ENCODE data around the gene MYL6.

The MYL6 gene

GRCh38 chr12:56197921-56198635, 39.9 kb downstream of the MYL6 start:
- no peak for TF ChIP-seq CTCF (IDR thresholded peaks at IDR 0.05; ENCODE audit: unreplicated experiment in 3 of 3)
- peak overlapping the region in 1 of 3 experiments; percentile 29 for H3K27ac Mint-ChIP-seq
- peaks cover 2% of the 10 kb centered on the region for H3K4me1 Mint-ChIP-seq
- no peaks in the 10 kb centered on the region for H3K27me3 Mint-ChIP-seq (ENCODE audit: low read depth)
- no peak overlapping the region for H3K4me3 Mint-ChIP-seq
- no peaks in the 10 kb centered on the region for H3K9me3 Mint-ChIP-seq
- no peaks in the 10 kb centered on the region for H3K36me3 Mint-ChIP-seq (ENCODE audit: low read depth)

- H3K4me3 Mint-ChIP-seq = no peak overlapping the region
Measured at GRCh38 chr12:56198836-56199235, 40.7 kb downstream of the MYL6 start.

GRCh38 chr12:56202366-56202765, 44.2 kb downstream of the MYL6 start:
- no peak overlapping the region for H3K4me3 Mint-ChIP-seq
- H3K9me3 Mint-ChIP-seq = no peaks in the 10 kb centered on the region
- H3K36me3 Mint-ChIP-seq (ENCODE audit: low read depth) = peaks cover 30% of the 10 kb centered on the region
- TF ChIP-seq CTCF (IDR thresholded peaks at IDR 0.05; ENCODE audit: unreplicated experiment in 3 of 3) = no peak
- H3K4me1 Mint-ChIP-seq = no peaks in the 10 kb centered on the region
- no peaks in the 10 kb centered on the region for H3K27me3 Mint-ChIP-seq (ENCODE audit: low read depth)
- peak overlapping the region in 1 of 3 experiments; percentile 50 for H3K27ac Mint-ChIP-seq

More at GRCh38 chr12:56198836-56199235, 40.7 kb downstream of the MYL6 start:
- no peaks in the 10 kb centered on the region for H3K36me3 Mint-ChIP-seq (ENCODE audit: low read depth)
- no peak for TF ChIP-seq CTCF (IDR thresholded peaks at IDR 0.05; ENCODE audit: unreplicated experiment in 3 of 3)
- H3K27ac Mint-ChIP-seq = no peak overlapping the region
- H3K9me3 Mint-ChIP-seq = no peaks in the 10 kb centered on the region
- no peaks in the 10 kb centered on the region for H3K4me1 Mint-ChIP-seq
- H3K27me3 Mint-ChIP-seq (ENCODE audit: low read depth) = no peaks in the 10 kb centered on the region

GRCh38 chr12:56202838-56203237, 44.7 kb downstream of the MYL6 start:
- H3K27ac Mint-ChIP-seq = peak overlapping the region in 1 of 3 experiments; percentile 50
- H3K9me3 Mint-ChIP-seq = no peaks in the 10 kb centered on the region
- H3K27me3 Mint-ChIP-seq (ENCODE audit: low read depth) = no peaks in the 10 kb centered on the region
- H3K4me1 Mint-ChIP-seq = no peaks in the 10 kb centered on the region
- no peak overlapping the region for H3K4me3 Mint-ChIP-seq
- H3K36me3 Mint-ChIP-seq (ENCODE audit: low read depth) = peaks cover 35% of the 10 kb centered on the region
- no peak for TF ChIP-seq CTCF (IDR thresholded peaks at IDR 0.05; ENCODE audit: unreplicated experiment in 3 of 3)

GRCh38 chr12:56204275-56204674, 46.1 kb downstream of the MYL6 start:
- no peak for TF ChIP-seq CTCF (IDR thresholded peaks at IDR 0.05; ENCODE audit: unreplicated experiment in 3 of 3)
- no peaks in the 10 kb centered on the region for H3K4me1 Mint-ChIP-seq
- H3K4me3 Mint-ChIP-seq = no peak overlapping the region
- no peak overlapping the region for H3K27ac Mint-ChIP-seq
- no peaks in the 10 kb centered on the region for H3K27me3 Mint-ChIP-seq (ENCODE audit: low read depth)
- H3K36me3 Mint-ChIP-seq (ENCODE audit: low read depth) = peaks cover 44% of the 10 kb centered on the region
- H3K9me3 Mint-ChIP-seq = no peaks in the 10 kb centered on the region

GRCh38 chr12:56205445-56205844, 47.3 kb downstream of the MYL6 start:
- peaks cover 53% of the 10 kb centered on the region for H3K36me3 Mint-ChIP-seq (ENCODE audit: low read depth)
- H3K27ac Mint-ChIP-seq = no peak overlapping the region
- H3K4me1 Mint-ChIP-seq = no peaks in the 10 kb centered on the region
- no peaks in the 10 kb centered on the region for H3K27me3 Mint-ChIP-seq (ENCODE audit: low read depth)
- TF ChIP-seq CTCF (IDR thresholded peaks at IDR 0.05; ENCODE audit: unreplicated experiment in 3 of 3) = no peak
- no peaks in the 10 kb centered on the region for H3K9me3 Mint-ChIP-seq
- no peak overlapping the region for H3K4me3 Mint-ChIP-seq

Data from nephron (organoid).